Colonic mucosa (tissue), 4 donors: ENCODE measurements around the gene ZFAND3. TPM values are rescaled to one million over a fixed set of nuclear protein-coding genes. Genes with fewer than 3 reads are reported as not detected.

Experiments used
- DNase-seq: peaks from one replicate; pipeline ENCODE4 v3.0.0-alpha.2; 2020
- H3K27ac ChIP-seq: fragments of 200-600 bp; one replicate; pipeline ENCODE4 v1.8.0; 2021
- H3K27me3 ChIP-seq: fragments of 200-600 bp; one replicate; pipeline ENCODE4 v1.8.0; 2021
- H3K36me3 ChIP-seq: fragments of 200-600 bp; one replicate; pipeline ENCODE4 v1.8.0; 2021
- H3K4me1 ChIP-seq: fragments of 200-600 bp; one replicate; pipeline ENCODE4 v1.8.0; 2021; ENCODE audit warnings: mild to moderate bottlenecking
- H3K4me3 ChIP-seq: fragments of 200-600 bp; one replicate; pipeline ENCODE4 v1.8.0; 2021
- H3K9ac ChIP-seq, 2 donors: one replicate each; pipeline ENCODE4 v1.7.0; 2013; ENCODE audit warnings: control low read depth in 2 of 2, low read depth in 2 of 2, low read length in 2 of 2
- H3K9me3 ChIP-seq: fragments of 200-600 bp; one replicate; pipeline ENCODE4 v1.8.0; 2021
- CTCF ChIP-seq: fragments of 200-600 bp; IDR thresholded peaks from one replicate; pipeline ENCODE4 v1.8.0; 2022; ENCODE audit warnings: antibody characterized with exemption, mild to moderate bottlenecking
- intact Hi-C: fragments of 100-400 bp; cut with DNase I; formaldehyde crosslinking; loops from one replicate; pipeline ENCODE4 v1.14.1; 2022
- total RNA-seq, 2 donors: library from RNA; stranded (reverse); fragmentation: NEBNext Ultra II Directional in 1 of 2; extraction: Animal tissue kit (Norgen Biotek cat#: 25700) in 1 of 2; gene quantifications; one replicate each; pipeline ENCODE4 v1.2.1, GENCODE V29; 2021
- donor health status: healthy.
- donor health status: DM: no; HTN: no; CAD: no.
- donor health status: DM: no; HTN: no; CAD: no.

ZFAND3 gene
- total RNA-seq, 2 donors from 2014 or later = 42.0 to 96.8 TPM

GRCh38 chr6:37792457-37793033 lies 27.0 kb upstream of the ZFAND3 start:
- Histone ChIP-seq H3K27me3 (no peaks in the 10 kb centered on the region), H3K9ac (no peak overlapping the region), H3K4me1 (no peaks in the 10 kb centered on the region), H3K27ac (no peak overlapping the region), H3K9me3 (no peaks in the 10 kb centered on the region), H3K4me3 (no peak overlapping the region), H3K36me3 (no peaks in the 10 kb centered on the region)
- no peak for TF ChIP-seq CTCF
- DNase-seq = no peak
- intact Hi-C loops = loop anchor here (10.0 kb wide), 1 partner anchor 222 kb away; no protein-coding TSS in a partner anchor

DNA sequence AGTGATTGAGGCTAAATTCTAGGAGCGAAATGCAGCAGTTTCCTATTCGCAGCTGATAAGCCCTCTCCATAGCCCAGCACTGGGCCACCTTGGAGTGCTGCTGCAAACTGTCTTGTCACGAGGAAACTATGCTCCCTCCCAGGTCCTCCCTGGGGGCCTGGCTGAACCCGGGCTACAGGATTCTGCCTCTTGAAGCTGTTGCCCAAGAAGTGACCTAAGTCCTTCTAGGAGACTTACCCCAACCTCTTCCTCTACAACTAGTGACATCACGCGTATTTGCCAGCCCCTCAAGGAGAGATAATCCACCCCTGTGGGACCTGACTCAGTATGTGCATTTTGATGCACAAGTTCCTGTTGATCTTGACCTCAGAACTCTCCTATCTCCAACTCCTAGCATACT lies 26.5 kb upstream of the ZFAND3 start:
- intact Hi-C loops = loop anchor here (10.0 kb wide), 1 partner anchor 222 kb away; no protein-coding TSS in a partner anchor
- no peaks in the 10 kb centered on the region for H3K9me3 ChIP-seq
- no peak overlapping the region for H3K27ac ChIP-seq
- no peak for TF ChIP-seq CTCF
- no peak overlapping the region for H3K9ac ChIP-seq
- no peaks in the 10 kb centered on the region for H3K4me1 ChIP-seq
- no peak for DNase-seq
- H3K36me3 ChIP-seq = no peaks in the 10 kb centered on the region
- no peaks in the 10 kb centered on the region for H3K27me3 ChIP-seq
- no peak overlapping the region for H3K4me3 ChIP-seq

- Histone ChIP-seq H3K9me3 (no peaks in the 10 kb centered on the region), H3K4me3 (no peak overlapping the region), H3K27me3 (no peaks in the 10 kb centered on the region), H3K36me3 (no peaks in the 10 kb centered on the region), H3K9ac (no peak overlapping the region), H3K27ac (no peak overlapping the region), H3K4me1 (no peaks in the 10 kb centered on the region)
- intact Hi-C loops = loop anchor here (10.0 kb wide), 1 partner anchor 220 kb away; no protein-coding TSS in a partner anchor
- no peak for DNase-seq
- TF ChIP-seq CTCF = no peak
Measured at GRCh38 chr6:37794825-37795224, 24.7 kb upstream of the ZFAND3 start.

GRCh38 chr6:37798436-37799262 lies 20.9 kb upstream of the ZFAND3 start:
- intact Hi-C loops = loop anchor here (10.0 kb wide), 1 partner anchor 216 kb away; no protein-coding TSS in a partner anchor
- no peak overlapping the region for H3K9ac ChIP-seq
- no peak for TF ChIP-seq CTCF
- no peaks in the 10 kb centered on the region for H3K27me3 ChIP-seq
- H3K27ac ChIP-seq = no peak overlapping the region
- H3K4me3 ChIP-seq = no peak overlapping the region
- no peaks in the 10 kb centered on the region for H3K9me3 ChIP-seq
- no peaks in the 10 kb centered on the region for H3K36me3 ChIP-seq
- no peaks in the 10 kb centered on the region for H3K4me1 ChIP-seq
- no peak for DNase-seq

GRCh38 chr6:37799263-37799644 lies 20.3 kb upstream of the ZFAND3 start:
- TF ChIP-seq CTCF = no peak
- Histone ChIP-seq H3K4me3 (no peak overlapping the region), H3K27me3 (no peaks in the 10 kb centered on the region), H3K27ac (no peak overlapping the region), H3K36me3 (no peaks in the 10 kb centered on the region), H3K9me3 (no peaks in the 10 kb centered on the region), H3K9ac (no peak overlapping the region), H3K4me1 (no peaks in the 10 kb centered on the region)
- no peak for DNase-seq
- intact Hi-C loops = loop anchor here (10.0 kb wide), 1 partner anchor 216 kb away; no protein-coding TSS in a partner anchor
